Spleen (tissue), 11 donors: ENCODE results near the gene EAF1. TPM values are rescaled to one million over a fixed set of nuclear protein-coding genes. Genes with fewer than 3 reads are reported as not detected.

Experiments used
- DNase-seq: peaks from one replicate; pipeline ENCODE4 v3.0.0-alpha.2; 2020
- H3K27ac ChIP-seq, 8 donors: fragments of 200-600 bp; sonication (generic) in 7 of 8; 1 replicate in 4 of 8; 2 replicates in 4 of 8; pipeline versions ENCODE4 v1.5.0 to v1.8.0; 2016 to 2021; ENCODE audit warnings: inconsistent platforms in 4 of 8, mild to moderate bottlenecking in 4 of 8, moderate library complexity in 1 of 8
- H3K27me3 ChIP-seq, 7 donors: fragments of 200-600 bp; sonication (generic) in 6 of 7; replicated peaks in 1 of 7; 1 replicate in 4 of 7; 2 replicates in 3 of 7; pipeline versions ENCODE4 v1.5.0 to v1.8.0; 2016 to 2021; ENCODE audit warnings: inconsistent platforms in 3 of 7, mild to moderate bottlenecking in 1 of 7
- H3K36me3 ChIP-seq, 6 donors: fragments of 200-600 bp; sonication (generic) in 5 of 6; 1 replicate in 4 of 6; 2 replicates in 2 of 6; pipeline versions ENCODE4 v1.5.0 to v1.8.0; 2016 to 2021; ENCODE audit warnings: inconsistent platforms in 2 of 6
- H3K4me1 ChIP-seq, 6 donors: fragments of 200-600 bp; sonication (generic) in 5 of 6; 1 replicate in 3 of 6; 2 replicates in 3 of 6; pipeline versions ENCODE4 v1.5.0 to v1.8.0; 2016 to 2021; ENCODE audit warnings: inconsistent platforms in 3 of 6
- H3K4me3 ChIP-seq, 8 donors: fragments of 200-600 bp; sonication (generic) in 7 of 8; 1 replicate in 4 of 8; 2 replicates in 4 of 8; pipeline versions ENCODE4 v1.5.0 to v1.8.0; 2016 to 2021; ENCODE audit warnings: inconsistent platforms in 4 of 8, mild to moderate bottlenecking in 4 of 8, moderate library complexity in 2 of 8
- H3K9me3 ChIP-seq, 8 donors: fragments of 200-600 bp; sonication (generic) in 7 of 8; 1 replicate in 4 of 8; 2 replicates in 4 of 8; pipeline versions ENCODE4 v1.5.0 to v1.8.0; 2016 to 2021; ENCODE audit warnings: inconsistent platforms in 4 of 8
- POLR2A ChIP-seq, 3 donors: fragments of 450-650 bp; IDR thresholded peaks; one replicate each; pipeline ENCODE4 v1.5.1; 2017; ENCODE audit warnings: antibody characterized with exemption in 3 of 3, mild to moderate bottlenecking in 1 of 3
- POLR2AphosphoS5 ChIP-seq, 3 donors: sonication (generic); formaldehyde crosslinking; IDR thresholded peaks; one replicate each; pipeline ENCODE4 v1.5.1; 2017; ENCODE audit warnings: antibody characterized with exemption in 3 of 3
- WGBS, 5 donors: extraction: QIAGEN DNeasy Blood & Tissue Kit in 3 of 5; methylation state at CpG; one replicate each; pipeline versions ENCODE4 v1.1.5 to v1.1.7; 2013 to 2018; 5-methylcytosine and 5-hydroxymethylcytosine counted together
- intact Hi-C: fragments of 100-400 bp; cut with DNase I; formaldehyde crosslinking; loops from one replicate; pipeline ENCODE4 v1.15.0; 2023; ENCODE audit warnings: low total_unique reads
- polyA plus RNA-seq, 3 donors: library from polyadenylated mRNA; stranded (reverse); fragments of 200-250 nt; gene quantifications; one replicate each; pipeline ENCODE4 v1.2.1, GENCODE V29; 2013
- total RNA-seq, 7 donors: library from RNA; depleted of rRNA in 3 of 7; stranded (reverse); fragments of >200 nt in 3 of 7; fragmentation: NEBNext Ultra II Directional in 4 of 7; extraction: Animal tissue kit (Norgen Biotek cat#: 25700) in 4 of 7; gene quantifications; one replicate each; pipeline versions ENCODE4 v1.1.0 to v1.2.1, GENCODE V29; 2016 to 2021
- TF ChIP-seq, protein P1 (sequence below), 11 experiments: fragments of 200-600 bp in 7 of 11; fragments of 450-650 bp in 4 of 11; sonication (generic) in 4 of 11; IDR thresholded peaks in 8 of 11; conservative IDR thresholded peaks in 3 of 11; 1 replicate in 7 of 11; 2 replicates in 4 of 11; pipeline versions ENCODE4 v1.4.0 to v1.8.0; 2016 to 2021; ENCODE audit warnings: antibody characterized with exemption in 11 of 11, inconsistent platforms in 4 of 11, mild to moderate bottlenecking in 1 of 11
- donor health status: healthy with polysubstance abuse.
- donor health status: DM: no; HTN: no; CAD: no; lungs with moderate emphysema.
- donor health status: DM: no; HTN: no; CAD: no.
- donor health status: Bipolar disorder and iron deficiency.
- donor health status: healthy.
- donor health status: DM: no; HTN: no; CAD: no.
- donor health status: DM: yes; HTN: yes; CAD: no.

The EAF1 gene
- total and polyA plus RNA-seq, 10 donors: 3.0 to 40.8 (median 22.4) TPM

DNA sequence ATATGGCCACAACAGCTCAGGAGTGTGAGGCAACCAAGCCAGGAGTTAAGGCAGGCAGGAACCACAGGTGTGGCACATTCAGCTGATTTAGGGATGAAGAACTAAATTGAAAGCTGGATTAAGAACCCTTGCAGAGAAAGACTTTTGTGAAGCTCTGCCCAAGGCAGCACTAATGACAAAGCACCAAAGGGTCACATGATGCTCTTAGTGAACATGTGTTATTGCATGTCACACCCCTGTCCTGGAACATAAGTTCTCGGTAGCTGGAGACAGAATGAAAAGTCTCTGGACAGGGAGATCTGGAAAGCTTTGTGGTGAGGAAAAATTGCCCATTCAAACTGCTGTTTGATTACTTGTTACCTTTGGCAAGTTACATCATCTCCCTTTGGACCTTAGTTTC is 3.2 kb downstream of the EAF1 start:
- no peaks in the 10 kb centered on the region for H3K9me3 ChIP-seq
- no peaks in the 10 kb centered on the region for H3K27me3 ChIP-seq
- peaks cover 4 to 59% (median 41%) of the 10 kb centered on the region in 6 donors for H3K36me3 ChIP-seq
- WGBS, 5 donors: 80 to 97% (median 87%) methylated on average over 1 of the region's 1 CpG
- peaks cover 24 to 63% (median 41%) of the 10 kb centered on the region in 6 donors for H3K4me1 ChIP-seq
- intact Hi-C loops: loop anchor here (5.0 kb wide), 1 partner anchor 127 kb away; no protein-coding TSS in a partner anchor
- TF ChIP-seq POLR2A (IDR thresholded peaks at IDR 0.05) (no peak), POLR2AphosphoS5 (IDR thresholded peaks at IDR 0.05) (no peak)
- TF ChIP-seq, protein P1, sequence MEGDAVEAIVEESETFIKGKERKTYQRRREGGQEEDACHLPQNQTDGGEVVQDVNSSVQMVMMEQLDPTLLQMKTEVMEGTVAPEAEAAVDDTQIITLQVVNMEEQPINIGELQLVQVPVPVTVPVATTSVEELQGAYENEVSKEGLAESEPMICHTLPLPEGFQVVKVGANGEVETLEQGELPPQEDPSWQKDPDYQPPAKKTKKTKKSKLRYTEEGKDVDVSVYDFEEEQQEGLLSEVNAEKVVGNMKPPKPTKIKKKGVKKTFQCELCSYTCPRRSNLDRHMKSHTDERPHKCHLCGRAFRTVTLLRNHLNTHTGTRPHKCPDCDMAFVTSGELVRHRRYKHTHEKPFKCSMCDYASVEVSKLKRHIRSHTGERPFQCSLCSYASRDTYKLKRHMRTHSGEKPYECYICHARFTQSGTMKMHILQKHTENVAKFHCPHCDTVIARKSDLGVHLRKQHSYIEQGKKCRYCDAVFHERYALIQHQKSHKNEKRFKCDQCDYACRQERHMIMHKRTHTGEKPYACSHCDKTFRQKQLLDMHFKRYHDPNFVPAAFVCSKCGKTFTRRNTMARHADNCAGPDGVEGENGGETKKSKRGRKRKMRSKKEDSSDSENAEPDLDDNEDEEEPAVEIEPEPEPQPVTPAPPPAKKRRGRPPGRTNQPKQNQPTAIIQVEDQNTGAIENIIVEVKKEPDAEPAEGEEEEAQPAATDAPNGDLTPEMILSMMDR (IDR thresholded peaks at IDR 0.05 in 8 of 11, conservative IDR thresholded peaks at IDR 0.05 in 3 of 11): no peak
- no peak for DNase-seq
- H3K4me3 ChIP-seq: no peak overlapping the region
- no peak overlapping the region for H3K27ac ChIP-seq

DNA sequence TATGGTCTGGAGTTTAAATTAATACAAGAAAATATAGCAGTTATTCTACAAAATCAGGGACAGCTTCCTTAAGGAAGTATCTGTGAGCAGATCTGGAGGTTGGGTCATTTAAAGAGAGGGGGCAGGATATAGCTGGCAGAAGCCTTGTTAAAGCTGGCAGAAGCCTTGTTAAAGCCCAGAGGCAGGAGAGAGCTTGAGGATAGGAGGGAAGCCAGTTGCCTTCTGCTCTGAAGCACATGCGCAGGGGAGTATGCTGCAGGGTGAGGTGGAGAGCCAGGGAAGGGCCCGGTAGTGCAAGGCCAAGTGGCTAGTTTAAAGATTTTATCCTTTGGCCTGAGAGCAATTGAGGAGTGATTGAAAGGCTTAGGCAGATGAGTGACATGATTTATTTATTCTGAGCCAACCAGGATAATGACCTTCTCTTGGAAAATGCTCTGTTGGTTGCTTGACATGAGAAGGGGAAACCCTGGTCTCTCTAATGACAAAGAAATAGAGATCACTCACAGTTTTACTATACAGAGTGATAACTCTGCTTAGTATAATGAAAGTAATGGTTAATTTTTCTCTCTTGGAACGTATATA is 3.9 kb downstream of the EAF1 start:
- no peaks in the 10 kb centered on the region for H3K9me3 ChIP-seq
- no peak overlapping the region for H3K4me3 ChIP-seq
- intact Hi-C loops: loop anchor here (5.0 kb wide), 1 partner anchor 126 kb away; no protein-coding TSS in a partner anchor
- TF ChIP-seq POLR2A (IDR thresholded peaks at IDR 0.05) (no peak), POLR2AphosphoS5 (IDR thresholded peaks at IDR 0.05) (no peak)
- TF ChIP-seq, protein P1 (IDR thresholded peaks at IDR 0.05 in 8 of 11, conservative IDR thresholded peaks at IDR 0.05 in 3 of 11): no peak
- 83 to 90% (median 89%) methylated on average over 3 of the region's 3 CpGs for WGBS, 5 donors
- peaks cover 11 to 66% (median 48%) of the 10 kb centered on the region in 6 donors for H3K36me3 ChIP-seq
- DNase-seq: no peak
- no peak overlapping the region for H3K27ac ChIP-seq
- peaks cover 17 to 55% (median 34%) of the 10 kb centered on the region in 6 donors for H3K4me1 ChIP-seq
- H3K27me3 ChIP-seq: no peaks in the 10 kb centered on the region

DNA sequence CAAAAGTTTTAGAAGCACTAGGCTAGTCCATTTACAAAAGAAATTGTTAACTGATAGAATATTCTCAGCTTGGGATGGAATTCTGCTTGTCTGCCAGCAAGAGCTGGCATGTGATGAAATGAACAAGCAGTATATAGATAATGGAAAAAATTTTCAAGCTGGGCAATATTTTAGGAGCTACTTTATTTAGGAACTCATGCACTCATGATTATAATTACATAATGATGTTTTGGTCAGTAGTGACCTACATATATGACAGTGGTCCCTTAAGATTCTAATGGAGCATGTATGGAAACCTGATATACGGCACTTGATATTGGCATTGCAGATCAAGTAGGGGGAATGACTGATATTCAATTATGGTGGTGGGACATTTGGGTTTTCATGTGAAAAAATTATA is 6.1 kb downstream of the EAF1 start:
- no peak overlapping the region for H3K27ac ChIP-seq
- TF ChIP-seq POLR2AphosphoS5 (IDR thresholded peaks at IDR 0.05) (no peak), POLR2A (IDR thresholded peaks at IDR 0.05) (no peak)
- TF ChIP-seq, protein P1 (IDR thresholded peaks at IDR 0.05 in 8 of 11, conservative IDR thresholded peaks at IDR 0.05 in 3 of 11): no peak
- no peak for DNase-seq
- H3K4me3 ChIP-seq: no peak overlapping the region
- H3K4me1 ChIP-seq: peaks cover 12 to 44% (median 23%) of the 10 kb centered on the region in 6 donors
- peaks cover 19 to 88% (median 69%) of the 10 kb centered on the region in 6 donors for H3K36me3 ChIP-seq
- WGBS, 5 donors: 95 to 100% (median 100%) methylated on average over 1 of the region's 1 CpG
- intact Hi-C loops: loop anchor here (5.0 kb wide), 1 partner anchor 124 kb away; no protein-coding TSS in a partner anchor
- H3K27me3 ChIP-seq: no peaks in the 10 kb centered on the region
- no peaks in the 10 kb centered on the region for H3K9me3 ChIP-seq

DNA sequence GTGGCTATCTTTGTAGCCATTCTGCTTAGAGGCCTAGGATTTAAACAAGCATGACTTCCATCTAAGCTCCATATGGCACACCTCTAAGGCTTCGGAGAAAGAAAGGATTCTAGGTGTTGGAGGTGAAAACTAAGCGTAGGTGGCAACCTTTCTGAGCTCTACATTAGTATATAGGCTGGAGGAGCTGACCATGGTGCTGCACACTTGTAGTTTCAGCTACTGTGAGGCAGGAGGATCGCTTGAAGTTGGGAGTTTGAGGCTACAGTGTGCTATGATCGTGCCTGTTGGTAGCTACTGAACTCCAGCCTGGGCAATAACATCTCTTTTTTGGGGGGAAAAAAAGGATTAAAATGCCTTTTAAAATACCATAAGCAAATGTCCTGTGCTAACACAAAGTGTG is 7.4 kb downstream of the EAF1 start:
- no peak overlapping the region for H3K4me3 ChIP-seq
- no peak overlapping the region for H3K27ac ChIP-seq
- H3K4me1 ChIP-seq: peaks cover 3 to 37% (median 11%) of the 10 kb centered on the region in 6 donors
- TF ChIP-seq, protein P1 (IDR thresholded peaks at IDR 0.05 in 8 of 11, conservative IDR thresholded peaks at IDR 0.05 in 3 of 11): no peak
- 91 to 100% (median 97%) methylated on average over 4 of the region's 4 CpGs for WGBS, 5 donors
- no peak for DNase-seq
- H3K27me3 ChIP-seq: no peaks in the 10 kb centered on the region
- no peaks in the 10 kb centered on the region for H3K9me3 ChIP-seq
- intact Hi-C loops: loop anchor here (5.0 kb wide), 1 partner anchor 123 kb away; no protein-coding TSS in a partner anchor
- H3K36me3 ChIP-seq: peaks cover 21 to 100% (median 81%) of the 10 kb centered on the region in 6 donors
